Upper lobe of left lung (tissue), 6 donors: Measurements from ENCODE around the gene ABHD12. TPM values are rescaled to one million over a fixed set of nuclear protein-coding genes. Genes with fewer than 3 reads are reported as not detected.

Source experiments
- ATAC-seq, 2 donors: fragments of 200-7000 bp; cut with Tn5 transposase; one replicate each; pipeline ENCODE4 v1.9.1; 2022; ENCODE audit warnings: mild to moderate bottlenecking in 2 of 2, moderate library complexity in 2 of 2; ENCODE audit not compliant: low FRiP score in 2 of 2
- DNase-seq, 2 donors: peaks; one replicate each; pipeline ENCODE4 v3.0.0-alpha.2; 2019 to 2020
- H3K27ac ChIP-seq, 4 donors: fragments of 200-600 bp; sonication (generic); one replicate each; pipeline ENCODE4 v1.5.1; 2016 to 2019
- H3K27me3 ChIP-seq, 4 donors: fragments of 200-600 bp; sonication (generic); one replicate each; pipeline ENCODE4 v1.5.1; 2017 to 2019
- H3K36me3 ChIP-seq, 4 donors: fragments of 200-600 bp; sonication (generic); one replicate each; pipeline ENCODE4 v1.5.1; 2016 to 2019
- H3K4me1 ChIP-seq, 4 donors: fragments of 200-600 bp; sonication (generic); one replicate each; pipeline ENCODE4 v1.5.1; 2018 to 2019
- H3K4me3 ChIP-seq, 4 donors: fragments of 200-600 bp; sonication (generic); one replicate each; pipeline ENCODE4 v1.5.1; 2017 to 2019; ENCODE audit warnings: mild to moderate bottlenecking in 2 of 4, moderate library complexity in 1 of 4
- H3K9me3 ChIP-seq, 4 donors: fragments of 200-600 bp; sonication (generic); one replicate each; pipeline ENCODE4 v1.5.1; 2018 to 2019
- EP300 ChIP-seq, 4 donors: sonication (generic); formaldehyde crosslinking; IDR thresholded peaks; one replicate each; pipeline ENCODE4 v1.5.1; 2017; ENCODE audit warnings: antibody characterized with exemption in 4 of 4, control low read depth in 2 of 4
- POLR2A ChIP-seq, 4 donors: fragments of 450-650 bp; IDR thresholded peaks; one replicate each; pipeline ENCODE4 v1.5.1; 2016 to 2017; ENCODE audit warnings: antibody characterized with exemption in 4 of 4, mild to moderate bottlenecking in 2 of 4
- POLR2AphosphoS5 ChIP-seq, 2 donors: sonication (generic); formaldehyde crosslinking; IDR thresholded peaks; one replicate each; pipeline ENCODE4 v1.5.1; 2017; ENCODE audit warnings: antibody characterized with exemption in 2 of 2
- WGBS, 2 donors: methylation state at CpG; one replicate each; pipeline ENCODE4 v1.1.5; 2017 to 2018; 5-methylcytosine and 5-hydroxymethylcytosine counted together
- total RNA-seq, 6 donors: library from RNA; depleted of rRNA in 4 of 6; stranded (reverse); fragments of >200 nt in 4 of 6; gene quantifications; one replicate each; pipeline versions ENCODE4 v1.1.0 to v1.2.1, GENCODE V29; 2016 to 2021
- TF ChIP-seq, protein P1 (sequence below), 6 experiments: fragments of 450-650 bp in 4 of 6; fragments of 200-600 bp in 2 of 6; sonication (generic) in 2 of 6; IDR thresholded peaks; one replicate each; pipeline ENCODE4 v1.5.1; 2016 to 2019; ENCODE audit warnings: antibody characterized with exemption in 6 of 6
- donor health status: DM: no; HTN: no; CAD: no; lungs with moderate emphysema.
- donor health status: DM: no; HTN: yes; CAD: no; lungs with severe emphysema.

Gene ABHD12
- total RNA-seq, 6 donors from 2014 or later, result 38.3 to 132 (median 74.5) TPM

DNA sequence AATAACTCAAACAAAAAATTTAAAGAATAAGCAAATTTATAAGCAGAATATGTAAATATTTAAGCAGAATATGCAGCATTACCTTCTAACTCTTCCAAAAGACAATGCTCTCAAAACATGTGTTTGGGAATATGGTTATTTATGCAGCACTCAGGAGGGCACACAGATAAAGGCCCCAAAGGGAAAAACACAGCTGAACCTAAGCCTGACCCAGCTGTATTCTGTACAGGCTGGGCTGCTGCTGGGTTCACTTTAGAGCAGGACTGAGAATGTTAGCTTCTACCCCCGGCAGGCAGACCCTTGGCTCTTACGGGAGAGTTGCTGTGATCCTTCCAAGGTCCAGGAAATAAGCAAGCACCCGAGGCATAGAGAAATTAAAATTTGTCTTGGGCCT, 37.3 kb downstream of the ABHD12 start:
- TF ChIP-seq POLR2AphosphoS5 (IDR thresholded peaks at IDR 0.05), result no peak
- no peak for TF ChIP-seq POLR2A (IDR thresholded peaks at IDR 0.05)
- TF ChIP-seq EP300 (IDR thresholded peaks at IDR 0.05), result no peak
- TF ChIP-seq, protein P1, sequence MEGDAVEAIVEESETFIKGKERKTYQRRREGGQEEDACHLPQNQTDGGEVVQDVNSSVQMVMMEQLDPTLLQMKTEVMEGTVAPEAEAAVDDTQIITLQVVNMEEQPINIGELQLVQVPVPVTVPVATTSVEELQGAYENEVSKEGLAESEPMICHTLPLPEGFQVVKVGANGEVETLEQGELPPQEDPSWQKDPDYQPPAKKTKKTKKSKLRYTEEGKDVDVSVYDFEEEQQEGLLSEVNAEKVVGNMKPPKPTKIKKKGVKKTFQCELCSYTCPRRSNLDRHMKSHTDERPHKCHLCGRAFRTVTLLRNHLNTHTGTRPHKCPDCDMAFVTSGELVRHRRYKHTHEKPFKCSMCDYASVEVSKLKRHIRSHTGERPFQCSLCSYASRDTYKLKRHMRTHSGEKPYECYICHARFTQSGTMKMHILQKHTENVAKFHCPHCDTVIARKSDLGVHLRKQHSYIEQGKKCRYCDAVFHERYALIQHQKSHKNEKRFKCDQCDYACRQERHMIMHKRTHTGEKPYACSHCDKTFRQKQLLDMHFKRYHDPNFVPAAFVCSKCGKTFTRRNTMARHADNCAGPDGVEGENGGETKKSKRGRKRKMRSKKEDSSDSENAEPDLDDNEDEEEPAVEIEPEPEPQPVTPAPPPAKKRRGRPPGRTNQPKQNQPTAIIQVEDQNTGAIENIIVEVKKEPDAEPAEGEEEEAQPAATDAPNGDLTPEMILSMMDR (IDR thresholded peaks at IDR 0.05), result no peak
- Histone ChIP-seq H3K4me1 (peaks cover 0 to 9% (median 6%) of the 10 kb centered on the region in 4 donors), H3K9me3 (no peaks in the 10 kb centered on the region), H3K27ac (no peak overlapping the region), H3K4me3 (no peak overlapping the region), H3K27me3 (no peaks in the 10 kb centered on the region), H3K36me3 (no peaks in the 10 kb centered on the region)
- WGBS, 2 donors, result 57 to 64% methylated on average over 3 of the region's 3 CpGs
- DNase-seq (no peak), ATAC-seq (no peak)

DNA sequence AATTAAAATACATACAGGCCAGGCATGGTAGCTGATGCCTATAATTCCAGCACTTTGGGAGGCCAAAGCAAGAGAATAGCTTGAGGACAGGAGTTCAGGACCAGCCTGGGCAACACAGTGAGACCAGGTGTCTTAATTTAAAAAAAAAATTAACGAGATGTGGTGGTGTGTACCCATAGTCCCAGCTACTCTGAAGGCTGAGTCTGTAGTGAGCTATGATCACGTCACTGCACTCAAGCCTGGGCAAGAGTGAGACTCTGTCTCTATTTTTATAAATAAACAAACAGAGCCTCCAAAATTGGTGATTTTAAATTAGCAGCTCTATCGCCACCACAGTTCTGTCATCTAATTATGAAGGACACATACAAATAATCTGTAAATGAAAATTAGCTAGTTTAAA, 37.9 kb downstream of the ABHD12 start:
- peaks cover 0 to 9% (median 6%) of the 10 kb centered on the region in 4 donors for H3K4me1 ChIP-seq
- no peak for DNase-seq
- WGBS, 2 donors, result 92 to 94% methylated on average over 3 of the region's 3 CpGs

DNA sequence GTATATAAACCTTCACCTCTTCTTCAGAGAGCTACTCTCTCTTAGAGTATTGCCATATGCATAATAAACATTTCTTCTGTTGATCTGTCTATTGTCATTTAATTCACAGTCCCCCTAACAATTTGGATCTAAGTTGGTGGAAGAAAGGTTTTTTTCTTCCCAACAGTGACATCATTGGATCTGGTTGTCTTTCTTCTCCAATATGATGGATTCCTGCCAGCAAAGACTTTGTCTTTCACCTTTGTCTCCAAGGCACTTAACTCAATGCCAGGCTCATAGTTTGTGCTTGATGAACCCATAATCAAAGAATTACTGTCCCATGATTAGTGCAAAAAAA, 39.6 kb downstream of the ABHD12 start:
- TF ChIP-seq, protein P1 (IDR thresholded peaks at IDR 0.05), result no peak
- no peak for TF ChIP-seq POLR2AphosphoS5 (IDR thresholded peaks at IDR 0.05)
- no peak for TF ChIP-seq POLR2A (IDR thresholded peaks at IDR 0.05)
- no peak for TF ChIP-seq EP300 (IDR thresholded peaks at IDR 0.05)
- no peak for DNase-seq

More for the DNA sequence above, 37.9 kb downstream of the ABHD12 start:
- ATAC-seq, result no peak
- no peak for TF ChIP-seq EP300 (IDR thresholded peaks at IDR 0.05)
- no peak for TF ChIP-seq POLR2A (IDR thresholded peaks at IDR 0.05)
- TF ChIP-seq POLR2AphosphoS5 (IDR thresholded peaks at IDR 0.05), result no peak
- Histone ChIP-seq H3K9me3 (no peaks in the 10 kb centered on the region), H3K36me3 (no peaks in the 10 kb centered on the region), H3K27me3 (no peaks in the 10 kb centered on the region), H3K27ac (no peak overlapping the region), H3K4me3 (no peak overlapping the region)

DNA sequence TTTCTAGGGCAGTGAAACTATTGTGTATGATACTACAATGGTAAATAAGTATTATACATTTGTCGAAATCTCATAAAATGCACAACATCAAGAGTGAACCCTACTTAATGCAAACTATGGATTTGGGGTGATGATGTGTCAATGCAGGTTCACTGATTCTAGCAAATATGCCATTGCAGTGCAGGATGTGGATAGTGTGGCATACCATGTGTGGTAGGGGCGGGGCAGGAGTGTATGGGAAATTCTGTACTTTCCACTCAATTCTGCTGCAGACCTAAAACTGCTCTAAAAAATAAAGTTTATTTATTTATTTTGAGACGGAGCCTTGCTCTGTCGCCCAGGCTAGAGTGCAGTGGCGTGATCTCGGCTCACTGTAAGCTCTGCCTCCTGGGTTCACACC, 44.3 kb downstream of the ABHD12 start:
- Histone ChIP-seq H3K9me3 (no peaks in the 10 kb centered on the region), H3K27me3 (no peaks in the 10 kb centered on the region), H3K4me3 (no peak overlapping the region), H3K27ac (no peak overlapping the region), H3K4me1 (no peaks in the 10 kb centered on the region), H3K36me3 (no peaks in the 10 kb centered on the region)
- 96 to 98% methylated on average over 6 of the region's 6 CpGs for WGBS, 2 donors
- TF ChIP-seq, protein P1 (IDR thresholded peaks at IDR 0.05), result no peak
- TF ChIP-seq POLR2A (IDR thresholded peaks at IDR 0.05) (no peak), EP300 (IDR thresholded peaks at IDR 0.05) (no peak), POLR2AphosphoS5 (IDR thresholded peaks at IDR 0.05) (no peak)
- ATAC-seq (no peak), DNase-seq (no peak)

More for the DNA sequence above, 39.6 kb downstream of the ABHD12 start:
- no peaks in the 10 kb centered on the region for H3K36me3 ChIP-seq
- no peak overlapping the region for H3K4me3 ChIP-seq
- no peak overlapping the region for H3K27ac ChIP-seq
- ATAC-seq, result no peak
- peaks cover 0 to 6% (median 2%) of the 10 kb centered on the region in 4 donors for H3K4me1 ChIP-seq
- no peaks in the 10 kb centered on the region for H3K27me3 ChIP-seq
- H3K9me3 ChIP-seq, result no peaks in the 10 kb centered on the region

DNA sequence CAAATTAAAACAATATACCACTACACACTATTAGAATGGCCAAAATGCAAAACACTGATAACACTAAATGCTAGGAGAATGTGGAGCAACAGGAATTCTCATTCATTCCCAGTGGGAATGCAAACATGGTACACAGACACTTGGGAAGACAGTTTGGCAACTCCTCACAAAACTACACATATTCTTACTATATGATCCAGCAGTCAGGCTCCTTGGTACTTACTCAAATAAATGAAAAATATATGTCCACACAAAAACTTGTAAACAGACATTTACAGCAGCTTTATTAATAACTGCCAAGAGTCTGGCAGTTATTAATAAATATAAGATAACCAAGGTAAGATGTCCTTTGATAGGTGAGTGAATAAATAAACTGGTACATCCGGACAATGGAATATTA, 44.9 kb downstream of the ABHD12 start:
- H3K4me1 ChIP-seq, result no peaks in the 10 kb centered on the region
- H3K36me3 ChIP-seq, result no peaks in the 10 kb centered on the region
- no peak overlapping the region for H3K4me3 ChIP-seq
- no peaks in the 10 kb centered on the region for H3K9me3 ChIP-seq
- DNase-seq (no peak), ATAC-seq (no peak)
- H3K27ac ChIP-seq, result no peak overlapping the region
- WGBS, 2 donors, result 96 to 100% methylated on average over 1 of the region's 1 CpG
- TF ChIP-seq, protein P1 (IDR thresholded peaks at IDR 0.05), result no peak
- TF ChIP-seq POLR2AphosphoS5 (IDR thresholded peaks at IDR 0.05), result no peak
- TF ChIP-seq EP300 (IDR thresholded peaks at IDR 0.05), result no peak
- TF ChIP-seq POLR2A (IDR thresholded peaks at IDR 0.05), result no peak
- H3K27me3 ChIP-seq, result no peaks in the 10 kb centered on the region
